ENCODE results near the gene AIFM3. TPM values are rescaled to one million over a fixed set of nuclear protein-coding genes. Genes with fewer than 3 reads are reported as not detected.
A peak's percentile ranks its signal among the peaks of the same experiment; 100 is the strongest.
"Not testable (repeated sequence)": the region's sequence is repeated elsewhere in the genome, so short reads cannot be mapped to it uniquely, and the experiment has no call there.

The AIFM3 gene
- total RNA-seq, 1 experiment from 2014 or later: not detected

DNA sequence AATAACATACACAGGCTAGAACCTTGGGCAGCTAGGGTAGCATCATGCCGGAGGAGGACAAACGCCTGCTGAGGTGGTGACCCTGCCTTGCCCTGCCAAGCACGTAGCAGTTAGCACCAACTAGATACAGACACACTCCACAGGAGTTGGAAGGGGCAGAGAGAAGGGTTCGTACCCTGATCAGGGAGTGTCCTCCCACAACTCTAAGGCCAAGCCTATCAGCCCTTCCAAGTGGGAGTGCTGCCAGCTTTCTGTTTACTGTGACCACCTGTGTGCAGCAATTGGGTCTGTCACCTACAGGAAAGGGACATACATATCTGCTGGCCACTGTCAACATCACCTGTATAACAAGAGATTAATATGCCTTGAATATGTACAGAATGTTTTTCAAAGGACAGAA, 36.7 kb downstream of the AIFM3 start:
- no peaks in the 10 kb centered on the region for H3K36me3 ChIP-seq (ENCODE audit: insufficient read depth, low read length)
- H3K27me3 ChIP-seq (ENCODE audit: low read length): no peaks in the 10 kb centered on the region
- no peaks in the 10 kb centered on the region for H3K9me3 ChIP-seq (ENCODE audit: low read length)
- no peak for DNase-seq
- peak overlapping the region; percentile 95; the same call in 1 of the 2 replicates for H3K4me3 ChIP-seq (ENCODE audit: low read length)
- H3K9ac ChIP-seq (ENCODE audit: low read length): 0 out of 2 replicates have a peak overlapping the region, but pooled peaks have one; percentile 100
- H2AFZ ChIP-seq (ENCODE audit: low read length): no peak overlapping the region
- H3K4me1 ChIP-seq (ENCODE audit: low read length): peaks cover 30% of the 10 kb centered on the region
- peaks cover 3% of the 10 kb centered on the region; the same call in 1 of the 2 replicates for H4K20me1 ChIP-seq (ENCODE audit: insufficient read depth, low read depth, low read length)
- H3K9me2 ChIP-seq (replicated peaks; ENCODE audit: insufficient read depth, low read length): no peaks in the 10 kb centered on the region
- peak overlapping the region; percentile 100; the same call in 1 of the 2 replicates for H3K27ac ChIP-seq (ENCODE audit: low read length)
- peaks cover 32% of the 10 kb centered on the region for H3K79me2 ChIP-seq (ENCODE audit: low read length)
- H3K4me2 ChIP-seq (ENCODE audit: low read depth, low read length, poor library complexity, severe bottlenecking): peak overlapping the region; percentile 95

DNA sequence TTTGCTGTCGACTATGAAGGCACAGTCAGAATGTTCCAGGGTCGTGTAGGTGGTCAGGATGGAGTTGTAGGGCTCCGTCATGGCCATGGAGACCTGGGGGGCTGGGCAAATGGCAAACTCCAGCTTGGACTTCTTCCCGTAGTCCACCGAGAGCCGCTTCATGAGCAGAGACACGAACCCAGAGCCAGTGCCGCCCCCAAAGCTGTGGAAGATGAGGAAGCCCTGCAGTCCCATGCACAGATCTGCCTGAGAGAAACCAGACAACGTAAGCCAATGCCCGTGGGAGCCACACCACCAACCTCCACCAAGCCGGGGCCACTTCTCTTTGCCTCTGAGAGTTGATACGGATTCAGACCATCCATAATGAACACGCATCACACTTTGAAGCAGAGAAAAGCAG, 42.2 kb downstream of the AIFM3 start:
- not testable (repeated sequence) for H3K27me3 ChIP-seq (ENCODE audit: low read length); H4K20me1 ChIP-seq (ENCODE audit: insufficient read depth, low read depth, low read length); H3K9me2 ChIP-seq (replicated peaks; ENCODE audit: insufficient read depth, low read length); H3K4me2 ChIP-seq (ENCODE audit: low read depth, low read length, poor library complexity, severe bottlenecking); H3K4me3 ChIP-seq (ENCODE audit: low read length); H3K4me1 ChIP-seq (ENCODE audit: low read length); H3K9ac ChIP-seq (ENCODE audit: low read length); H3K27ac ChIP-seq (ENCODE audit: low read length); DNase-seq; H3K79me2 ChIP-seq (ENCODE audit: low read length); H3K36me3 ChIP-seq (ENCODE audit: insufficient read depth, low read length); H2AFZ ChIP-seq (ENCODE audit: low read length); H3K9me3 ChIP-seq (ENCODE audit: low read length)

DNA sequence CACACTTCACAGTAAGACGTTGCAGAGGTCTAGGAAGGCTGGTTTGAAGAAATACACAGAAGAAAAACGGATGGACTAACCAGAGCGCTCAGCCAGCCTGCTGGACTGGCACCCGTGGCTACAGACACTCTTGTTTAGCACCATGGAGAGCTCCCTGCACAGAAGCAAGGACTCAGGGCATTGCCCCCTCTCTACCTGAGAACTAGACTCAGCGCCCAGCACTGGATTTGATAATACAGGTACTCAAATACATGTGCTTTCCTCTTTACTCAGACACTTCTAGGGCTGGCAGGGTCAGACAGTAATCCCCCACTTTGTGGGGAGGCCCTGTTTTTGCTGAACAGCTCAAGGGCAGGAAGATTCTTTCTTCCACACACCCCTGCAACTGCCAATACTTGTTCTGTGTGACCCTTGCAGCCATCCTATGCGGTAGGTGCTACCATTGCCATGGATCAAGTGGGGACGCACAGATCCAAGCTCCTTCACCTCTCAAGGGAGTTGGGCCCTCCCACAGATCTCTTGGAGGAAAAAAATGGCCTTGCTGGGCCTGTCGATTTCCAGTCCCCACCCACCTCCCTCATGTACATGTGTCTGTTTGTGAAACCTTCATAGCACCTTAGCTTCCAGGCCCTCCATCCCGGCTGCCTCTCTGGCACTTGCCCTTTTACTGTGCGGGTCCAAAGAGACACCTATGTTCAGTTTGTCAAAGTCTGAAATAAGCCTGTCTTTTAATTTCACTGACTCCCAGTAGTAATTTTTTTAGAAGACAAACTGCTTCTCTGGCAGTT, 42.8 kb downstream of the AIFM3 start:
- no peaks in the 10 kb centered on the region for H3K36me3 ChIP-seq (ENCODE audit: insufficient read depth, low read length)
- no peak overlapping the region for H3K27ac ChIP-seq (ENCODE audit: low read length)
- H3K79me2 ChIP-seq (ENCODE audit: low read length): no peaks in the 10 kb centered on the region
- H3K4me3 ChIP-seq (ENCODE audit: low read length): no peak overlapping the region
- no peak overlapping the region for H3K4me2 ChIP-seq (ENCODE audit: low read depth, low read length, poor library complexity, severe bottlenecking)
- H3K9me2 ChIP-seq (replicated peaks; ENCODE audit: insufficient read depth, low read length): no peaks in the 10 kb centered on the region
- no peak overlapping the region for H3K9ac ChIP-seq (ENCODE audit: low read length)
- H3K4me1 ChIP-seq (ENCODE audit: low read length): peaks cover 16% of the 10 kb centered on the region
- no peaks in the 10 kb centered on the region for H4K20me1 ChIP-seq (ENCODE audit: insufficient read depth, low read depth, low read length)
- H2AFZ ChIP-seq (ENCODE audit: low read length): no peak overlapping the region
- H3K9me3 ChIP-seq (ENCODE audit: low read length): no peaks in the 10 kb centered on the region
- peak; percentile 88 for DNase-seq
- no peaks in the 10 kb centered on the region for H3K27me3 ChIP-seq (ENCODE audit: low read length)

DNA sequence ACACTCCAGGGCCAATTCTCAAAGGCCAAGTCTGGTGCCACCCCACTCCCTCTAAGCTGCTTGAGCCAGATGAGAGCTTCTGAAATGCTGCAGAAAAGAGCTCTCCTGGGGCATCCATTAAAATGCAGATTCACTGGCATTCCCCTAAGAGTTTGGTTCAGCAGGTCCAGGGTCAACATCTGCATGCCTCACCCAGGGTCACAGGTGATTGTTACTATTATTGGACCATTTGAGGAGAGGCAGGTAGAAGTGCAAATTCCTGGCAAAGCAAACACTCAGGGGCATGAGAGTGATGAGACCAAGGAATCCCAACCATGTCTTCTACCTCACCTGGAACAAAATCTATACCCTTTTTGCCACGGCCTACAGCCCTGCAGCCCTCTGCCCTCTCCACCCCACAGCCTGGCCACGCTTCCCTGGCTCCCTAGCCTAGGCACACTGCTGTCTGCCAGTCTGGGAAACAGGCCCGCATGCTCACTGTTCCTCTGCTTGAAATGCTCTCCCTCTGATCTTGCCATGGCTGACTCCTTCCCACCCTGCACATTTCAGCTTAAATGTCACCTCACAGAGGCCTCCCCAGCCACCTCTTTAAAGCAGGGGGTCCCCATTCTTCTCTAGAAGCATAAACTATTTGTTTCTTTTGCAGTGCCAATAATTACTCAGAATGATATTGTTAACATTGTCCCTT, 43.5 kb downstream of the AIFM3 start:
- Histone ChIP-seq H3K36me3 (ENCODE audit: insufficient read depth, low read length) (no peaks in the 10 kb centered on the region), H3K4me2 (ENCODE audit: low read depth, low read length, poor library complexity, severe bottlenecking) (no peak overlapping the region), H3K9ac (ENCODE audit: low read length) (no peak overlapping the region), H3K27me3 (ENCODE audit: low read length) (no peaks in the 10 kb centered on the region), H3K27ac (ENCODE audit: low read length) (no peak overlapping the region), H3K79me2 (ENCODE audit: low read length) (no peaks in the 10 kb centered on the region), H2AFZ (ENCODE audit: low read length) (no peak overlapping the region), H4K20me1 (ENCODE audit: insufficient read depth, low read depth, low read length) (no peaks in the 10 kb centered on the region), H3K9me2 (replicated peaks; ENCODE audit: insufficient read depth, low read length) (no peaks in the 10 kb centered on the region), H3K4me3 (ENCODE audit: low read length) (no peak overlapping the region), H3K9me3 (ENCODE audit: low read length) (no peaks in the 10 kb centered on the region), H3K4me1 (ENCODE audit: low read length) (peaks cover 23% of the 10 kb centered on the region)
- DNase-seq: no peak

DNA sequence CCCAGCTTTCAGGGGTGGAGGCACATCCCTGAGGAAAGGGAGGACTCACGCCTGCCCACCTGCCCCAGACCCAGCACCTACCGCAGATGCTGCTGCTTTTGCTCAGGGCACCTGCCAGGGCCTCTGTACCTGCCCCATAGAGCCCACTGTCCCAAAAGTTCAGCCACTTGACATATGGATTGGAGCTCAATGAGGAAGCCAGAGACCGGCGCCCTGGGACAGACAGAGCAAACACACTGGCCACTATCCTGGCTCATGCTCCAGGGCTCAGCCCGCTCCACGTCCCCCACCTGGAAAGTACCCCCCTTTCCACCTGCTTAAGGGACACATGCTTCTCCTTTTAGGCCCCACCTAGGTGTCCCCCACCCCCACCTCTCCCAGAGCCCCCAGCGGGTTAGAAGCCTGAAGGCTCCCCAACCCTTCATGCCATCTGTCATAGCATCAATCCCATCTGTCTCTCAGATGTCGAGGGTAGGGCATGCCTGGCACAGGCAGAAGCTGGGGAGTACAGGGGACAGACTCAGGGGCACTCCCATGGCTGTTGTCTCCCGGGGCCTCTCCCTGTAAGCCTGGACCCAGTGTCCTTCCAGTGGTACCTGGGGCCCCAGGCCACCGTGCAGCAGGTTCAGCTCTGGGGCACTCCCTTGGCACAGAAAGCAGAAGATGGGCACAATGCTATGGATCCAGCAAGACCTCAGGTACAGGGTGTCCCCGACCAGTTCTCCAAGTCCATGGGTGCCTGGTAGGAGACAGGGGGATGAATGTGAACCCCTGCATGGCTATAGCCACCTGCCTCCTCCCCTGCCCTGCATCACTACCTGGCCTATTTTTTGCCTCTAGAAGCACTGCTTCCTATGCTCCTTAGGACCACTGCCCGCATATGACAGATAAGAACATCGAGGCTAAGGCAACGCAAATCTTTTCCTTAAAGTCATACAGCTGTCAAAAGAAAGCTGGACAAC, 45.7 kb downstream of the AIFM3 start:
- no peak overlapping the region for H3K4me2 ChIP-seq (ENCODE audit: low read depth, low read length, poor library complexity, severe bottlenecking)
- H3K4me3 ChIP-seq (ENCODE audit: low read length): no peak overlapping the region
- no peaks in the 10 kb centered on the region for H3K9me3 ChIP-seq (ENCODE audit: low read length)
- H3K9me2 ChIP-seq (replicated peaks; ENCODE audit: insufficient read depth, low read length): no peaks in the 10 kb centered on the region
- no peaks in the 10 kb centered on the region for H4K20me1 ChIP-seq (ENCODE audit: insufficient read depth, low read depth, low read length)
- no peak for DNase-seq
- peaks cover 25% of the 10 kb centered on the region for H3K4me1 ChIP-seq (ENCODE audit: low read length)
- H3K9ac ChIP-seq (ENCODE audit: low read length): 0 out of 2 replicates have a peak overlapping the region, but pooled peaks have one; percentile 70
- no peaks in the 10 kb centered on the region for H3K27me3 ChIP-seq (ENCODE audit: low read length)
- no peak overlapping the region for H2AFZ ChIP-seq (ENCODE audit: low read length)
- H3K36me3 ChIP-seq (ENCODE audit: insufficient read depth, low read length): no peaks in the 10 kb centered on the region
- no peaks in the 10 kb centered on the region for H3K79me2 ChIP-seq (ENCODE audit: low read length)
- no peak overlapping the region for H3K27ac ChIP-seq (ENCODE audit: low read length)

DNA sequence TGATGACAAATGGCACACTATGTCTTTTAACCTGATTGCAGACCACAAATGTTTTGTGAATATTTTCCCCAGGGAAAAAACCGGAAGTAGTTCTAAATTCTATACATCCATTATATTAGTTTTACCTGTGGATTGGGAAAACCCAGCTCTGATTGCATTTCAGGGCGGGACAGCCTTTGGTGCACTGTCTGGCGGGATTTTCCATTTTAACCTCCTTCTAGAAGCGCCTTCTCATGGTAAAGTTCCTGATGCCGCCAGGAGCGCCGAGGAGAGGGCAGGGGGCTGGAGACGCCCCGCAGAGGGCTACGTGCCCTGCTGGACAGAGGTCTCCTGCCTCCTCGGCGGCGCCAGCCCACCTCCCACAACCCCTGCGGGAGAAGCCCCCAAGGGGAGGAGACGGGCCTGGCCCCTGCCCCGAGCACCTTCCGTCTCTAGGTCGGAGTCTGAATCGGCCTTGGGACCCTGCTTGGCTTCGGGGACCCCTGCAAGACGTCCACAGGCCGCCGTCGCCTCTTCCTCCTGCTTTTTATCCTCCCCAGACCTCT, 46.7 kb downstream of the AIFM3 start:
- Histone ChIP-seq H3K27me3 (ENCODE audit: low read length) (no peaks in the 10 kb centered on the region), H3K4me1 (ENCODE audit: low read length) (peaks cover 25% of the 10 kb centered on the region), H4K20me1 (ENCODE audit: insufficient read depth, low read depth, low read length) (no peaks in the 10 kb centered on the region), H3K4me2 (ENCODE audit: low read depth, low read length, poor library complexity, severe bottlenecking) (peak overlapping the region; percentile 82), H3K9me2 (replicated peaks; ENCODE audit: insufficient read depth, low read length) (no peaks in the 10 kb centered on the region), H3K4me3 (ENCODE audit: low read length) (peak overlapping the region; percentile 68), H3K79me2 (ENCODE audit: low read length) (no peaks in the 10 kb centered on the region), H2AFZ (ENCODE audit: low read length) (0 out of 2 replicates have a peak overlapping the region, but pooled peaks have one; percentile 15), H3K9me3 (ENCODE audit: low read length) (no peaks in the 10 kb centered on the region), H3K36me3 (ENCODE audit: insufficient read depth, low read length) (no peaks in the 10 kb centered on the region), H3K9ac (ENCODE audit: low read length) (peak overlapping the region; percentile 70), H3K27ac (ENCODE audit: low read length) (no peak overlapping the region)
- no peak for DNase-seq

DNA sequence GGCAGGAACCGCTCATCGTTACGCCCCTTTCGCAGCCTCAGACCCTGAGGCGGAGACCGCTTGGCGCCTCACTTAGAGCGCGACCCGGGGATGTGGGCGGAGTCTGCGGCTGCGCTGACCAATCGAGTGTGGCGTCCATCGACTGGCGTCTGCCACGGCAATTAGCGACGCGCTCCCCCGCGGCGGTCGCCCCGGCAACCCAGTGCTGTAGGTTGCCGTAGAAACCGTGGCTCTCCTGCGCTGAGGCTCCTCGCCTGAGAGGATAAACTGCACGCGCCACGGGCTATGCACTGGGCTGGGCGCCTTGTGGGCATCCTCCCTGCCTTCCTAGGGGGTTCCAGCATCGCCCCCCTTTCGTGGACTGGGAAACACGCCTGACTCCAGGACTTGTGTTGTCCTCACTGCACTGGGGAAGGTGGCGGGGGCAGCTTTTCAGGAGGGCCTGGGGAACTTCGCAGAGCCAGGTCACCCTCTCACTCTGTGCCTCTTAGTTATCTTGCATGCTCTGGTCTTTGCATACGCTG, 47.2 kb downstream of the AIFM3 start:
- no peaks in the 10 kb centered on the region for H3K36me3 ChIP-seq (ENCODE audit: insufficient read depth, low read length)
- H3K79me2 ChIP-seq (ENCODE audit: low read length): no peaks in the 10 kb centered on the region
- peak overlapping the region; percentile 82 for H3K4me2 ChIP-seq (ENCODE audit: low read depth, low read length, poor library complexity, severe bottlenecking)
- H3K9me3 ChIP-seq (ENCODE audit: low read length): no peaks in the 10 kb centered on the region
- H4K20me1 ChIP-seq (ENCODE audit: insufficient read depth, low read depth, low read length): no peaks in the 10 kb centered on the region
- H3K4me3 ChIP-seq (ENCODE audit: low read length): peak overlapping the region; percentile 68
- no peaks in the 10 kb centered on the region for H3K9me2 ChIP-seq (replicated peaks; ENCODE audit: insufficient read depth, low read length)
- peak overlapping the region; percentile 53 for H3K27ac ChIP-seq (ENCODE audit: low read length)
- peak overlapping the region; percentile 55; the same call in 1 of the 2 replicates for H2AFZ ChIP-seq (ENCODE audit: low read length)
- H3K9ac ChIP-seq (ENCODE audit: low read length): peak overlapping the region; percentile 70
- H3K27me3 ChIP-seq (ENCODE audit: low read length): no peaks in the 10 kb centered on the region
- peak; percentile 98 for DNase-seq
- H3K4me1 ChIP-seq (ENCODE audit: low read length): peaks cover 25% of the 10 kb centered on the region

All from Karpas-422 (cell line).